Adrenal gland (tissue), 12 donors: ENCODE data around the gene RUNX3. TPM values are rescaled to one million over a fixed set of nuclear protein-coding genes. Genes with fewer than 3 reads are reported as not detected.

Experiments
- DNase-seq, 7 donors: peaks; one replicate each; pipeline ENCODE4 v3.0.0-alpha.2; 2019 to 2020
- H3K27ac ChIP-seq, 5 donors: fragments of 200-600 bp; sonication (generic) in 4 of 5; 1 replicate in 3 of 5; 2 replicates in 2 of 5; pipeline versions ENCODE4 v1.5.1 to v1.8.0; 2016 to 2020; ENCODE audit warnings: mild to moderate bottlenecking in 1 of 5
- H3K27me3 ChIP-seq: fragments of 200-600 bp; 2 replicates; pipeline ENCODE4 v1.8.0; 2021
- H3K36me3 ChIP-seq, 2 donors: fragments of 200-600 bp; replicated peaks in 1 of 2; 1 replicate in 1 of 2; 2 replicates in 1 of 2; pipeline versions ENCODE4 v1.5.1 to v1.8.0; 2018 to 2022
- H3K4me1 ChIP-seq, 2 donors: fragments of 200-600 bp; replicated peaks in 1 of 2; 1 replicate in 1 of 2; 2 replicates in 1 of 2; pipeline versions ENCODE4 v1.5.1 to v1.8.0; 2018 to 2021
- H3K4me3 ChIP-seq, 4 donors: fragments of 200-600 bp; sonication (generic) in 3 of 4; one replicate each; pipeline ENCODE4 v1.5.1; 2016 to 2018
- H3K9me3 ChIP-seq, 3 donors: fragments of 200-600 bp; sonication (generic) in 1 of 3; replicated peaks in 1 of 3; 1 replicate in 2 of 3; 2 replicates in 1 of 3; pipeline versions ENCODE4 v1.5.1 to v1.8.0; 2016 to 2021
- CTCF ChIP-seq, 6 experiments: fragments of 450-650 bp in 4 of 6; fragments of 200-600 bp in 2 of 6; sonication (generic) in 1 of 6; IDR thresholded peaks; 1 replicate in 5 of 6; 2 replicates in 1 of 6; pipeline versions ENCODE4 v1.5.1 to v1.8.0; 2016 to 2021; ENCODE audit warnings: antibody characterized with exemption in 6 of 6, mild to moderate bottlenecking in 2 of 6, moderate library complexity in 1 of 6
- POLR2A ChIP-seq, 2 donors: fragments of 450-650 bp; IDR thresholded peaks; one replicate each; pipeline ENCODE4 v1.6.1; 2017; ENCODE audit warnings: antibody characterized with exemption in 2 of 2, mild to moderate bottlenecking in 2 of 2, moderate library complexity in 1 of 2
- WGBS, 4 donors: extraction: QIAGEN DNeasy Blood & Tissue Kit in 2 of 4; methylation state at CpG; one replicate each; pipeline versions ENCODE4 v1.1.5 to v1.1.7; 2013 to 2017; 5-methylcytosine and 5-hydroxymethylcytosine counted together
- intact Hi-C, 2 donors: fragments of 100-400 bp; cut with DNase I; formaldehyde crosslinking; loops; one replicate each; pipeline versions ENCODE4 v1.14.1 to v1.15.0; 2022 to 2023
- polyA plus RNA-seq, 3 donors: library from polyadenylated mRNA; stranded (reverse); fragments of 200-250 nt in 2 of 3; fragments of 350-450 nt in 1 of 3; fragmentation: Illumina TruSeq in 1 of 3; extraction: RNeasy Lipid Tissue Mini Kit (QIAGEN cat#74804) in 1 of 3; gene quantifications; one replicate each; pipeline ENCODE4 v1.2.3, GENCODE V29; 2013 to 2014
- total RNA-seq, 9 donors: library from RNA; depleted of rRNA in 4 of 9; stranded (reverse); fragments of >200 nt in 4 of 9; fragments of 120-200 nt in 1 of 9; fragmentation: NEBNext Ultra II Directional in 1 of 9; extraction: Animal tissue kit (Norgen Biotek cat#: 25700) in 1 of 9; gene quantifications; one replicate each; pipeline versions ENCODE4 v1.1.0 to v1.2.4, GENCODE V29; 2013 to 2023
- donor health status: healthy with polysubstance abuse.
- donor health status: Bipolar disorder and iron deficiency.
- donor health status: DM: yes; HTN: yes; CAD: no.
- donor health status: DM: no; HTN: no; CAD: no.
- donor health status: DM: no; HTN: no; CAD: no.
- donor health status: DM: yes; HTN: yes; CAD: no.

The RUNX3 gene
- total and polyA plus RNA-seq, 12 donors = 0.06 to 7.5 (median 2.7) TPM

DNA sequence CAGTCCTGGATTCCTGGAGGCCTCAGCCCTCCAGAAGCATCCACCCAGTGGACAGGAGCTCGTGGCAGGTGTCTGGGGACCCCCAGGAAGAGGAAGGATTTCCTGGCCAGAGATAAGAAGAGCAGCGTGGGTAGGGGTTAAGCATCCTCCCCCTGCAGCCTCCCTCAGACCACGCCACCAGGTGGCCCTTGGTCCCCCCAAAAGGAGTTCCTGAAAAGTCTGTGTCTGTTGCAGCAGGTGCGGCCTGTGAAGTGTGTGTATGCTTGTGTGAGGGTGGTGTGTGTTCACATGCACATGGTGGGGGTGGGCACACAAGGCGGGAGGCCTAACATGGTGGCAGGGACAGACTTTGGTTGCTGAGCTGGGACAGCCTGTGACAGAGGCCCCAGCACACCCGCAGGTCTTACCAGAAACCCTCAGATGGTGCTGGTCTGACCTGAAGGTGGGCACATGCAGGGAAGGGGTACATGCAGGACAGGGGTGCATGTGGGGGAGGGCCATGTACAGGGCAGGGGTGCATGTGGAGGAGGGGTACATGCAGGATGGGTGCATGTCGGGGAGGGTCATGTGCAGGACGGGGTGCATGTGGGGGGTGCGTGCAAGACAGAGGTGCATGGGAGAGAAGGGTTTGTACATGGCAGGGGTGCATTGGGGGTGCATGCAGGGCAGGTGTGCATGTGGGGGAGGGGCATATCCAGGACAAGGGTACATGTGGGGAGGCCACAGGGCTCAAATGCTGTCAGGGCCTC, 18.2 kb upstream of the RUNX3 start:
- no peak for DNase-seq
- no peak for TF ChIP-seq POLR2A (IDR thresholded peaks at IDR 0.05)
- H3K4me3 ChIP-seq = no peak overlapping the region
- H3K27ac ChIP-seq = no peak overlapping the region
- no peaks in the 10 kb centered on the region for H3K27me3 ChIP-seq
- 78 to 85% (median 84%) methylated on average over 7 to 9 of the region's 9 CpGs for WGBS, 4 donors
- no peaks in the 10 kb centered on the region for H3K36me3 ChIP-seq
- no peaks in the 10 kb centered on the region for H3K4me1 ChIP-seq
- no peaks in the 10 kb centered on the region for H3K9me3 ChIP-seq
- intact Hi-C loops = no loop called here

GRCh38 chr1:24946861-24947658, 17.0 kb upstream of the RUNX3 start:
- Histone ChIP-seq H3K27ac (no peak overlapping the region), H3K27me3 (no peaks in the 10 kb centered on the region), H3K4me1 (no peaks in the 10 kb centered on the region), H3K36me3 (no peaks in the 10 kb centered on the region), H3K9me3 (no peaks in the 10 kb centered on the region), H3K4me3 (no peak overlapping the region)
- intact Hi-C loops = no loop called here
- TF ChIP-seq CTCF (IDR thresholded peaks at IDR 0.05) = no peak
- TF ChIP-seq POLR2A (IDR thresholded peaks at IDR 0.05) = no peak
- DNase-seq = no peak
- 72 to 94% (median 87%) methylated on average over 10 to 13 of the region's 13 CpGs for WGBS, 4 donors

DNA sequence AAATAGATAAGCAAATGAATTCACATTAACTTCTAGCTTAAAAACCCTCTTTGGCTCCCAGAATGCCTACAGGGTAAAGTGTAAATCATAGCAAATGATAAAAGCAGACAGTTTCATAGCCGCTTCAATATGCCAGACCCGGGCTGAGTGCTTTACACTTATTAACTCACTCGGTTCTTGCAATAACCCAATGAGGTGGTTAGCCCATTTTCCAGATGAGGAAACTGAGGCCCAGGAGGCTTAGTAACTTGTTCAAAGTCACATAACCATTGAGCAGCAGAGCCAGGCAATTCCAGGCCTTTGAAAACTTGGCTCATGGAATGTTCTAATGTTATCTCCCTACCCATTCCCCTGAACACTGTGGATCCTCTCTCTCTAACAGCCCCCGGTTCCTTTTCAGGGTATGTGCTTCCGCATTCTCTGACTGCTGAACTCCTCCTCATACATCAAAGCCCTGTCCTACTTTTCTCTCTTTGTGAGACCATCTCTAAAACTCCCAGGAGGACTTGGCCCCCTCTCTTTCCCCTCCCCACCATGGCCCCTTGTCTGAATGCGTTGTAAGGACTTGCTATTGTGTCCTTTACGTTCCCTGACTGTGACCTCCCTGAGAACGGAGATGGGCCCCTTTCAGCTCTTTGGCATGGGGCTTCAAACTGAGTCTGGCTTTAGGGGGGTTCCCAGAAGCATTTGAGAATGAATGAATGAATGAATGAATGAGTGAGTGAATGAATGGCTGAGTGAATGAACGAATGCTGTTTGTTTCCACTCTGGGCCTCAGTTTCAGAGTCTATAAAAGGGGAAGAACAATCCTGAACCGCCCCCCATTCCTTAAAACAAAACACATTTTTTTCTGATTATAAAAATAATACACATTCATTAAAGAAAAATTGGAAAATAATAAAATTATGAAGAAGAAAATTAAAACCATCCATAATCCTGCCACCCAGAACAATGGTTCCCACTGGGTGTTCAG, 15.6 kb upstream of the RUNX3 start:
- H3K4me3 ChIP-seq = no peak overlapping the region
- H3K9me3 ChIP-seq = no peaks in the 10 kb centered on the region
- no peaks in the 10 kb centered on the region for H3K4me1 ChIP-seq
- no peak for TF ChIP-seq POLR2A (IDR thresholded peaks at IDR 0.05)
- no peak for TF ChIP-seq CTCF (IDR thresholded peaks at IDR 0.05)
- intact Hi-C loops = no loop called here
- H3K27me3 ChIP-seq = no peaks in the 10 kb centered on the region
- no peak for DNase-seq
- 79 to 85% (median 80%) methylated on average over 10 of the region's 10 CpGs for WGBS, 4 donors
- no peak overlapping the region for H3K27ac ChIP-seq
- no peaks in the 10 kb centered on the region for H3K36me3 ChIP-seq

- intact Hi-C loops = no loop called here
- Histone ChIP-seq H3K27me3 (no peaks in the 10 kb centered on the region), H3K9me3 (no peaks in the 10 kb centered on the region), H3K36me3 (no peaks in the 10 kb centered on the region), H3K4me3 (no peak overlapping the region), H3K4me1 (no peaks in the 10 kb centered on the region), H3K27ac (no peak overlapping the region)
- TF ChIP-seq POLR2A (IDR thresholded peaks at IDR 0.05) = no peak
- TF ChIP-seq CTCF (IDR thresholded peaks at IDR 0.05) = no peak
- WGBS, 4 donors = 91 to 95% (median 93%) methylated on average over 3 of the region's 3 CpGs
- no peak for DNase-seq
Observed at GRCh38 chr1:24944318-24944717, 14.2 kb upstream of the RUNX3 start.
